ENCODE results near the gene OSBPL10. TPM values are rescaled to one million over a fixed set of nuclear protein-coding genes. Genes with fewer than 3 reads are reported as not detected.

Gene OSBPL10
- total and polyA plus RNA-seq, 2 of the 8 experiments (the other 6 are each of a cell fraction or from before 2014, with no cell fraction given): 26.2 to 86.7 TPM

- Histone ChIP-seq H2AK5ac (ENCODE audit: low read depth, low read length) (no peak overlapping the region), H4K8ac (ENCODE audit: extremely low read depth, insufficient read depth, low read length) (no peak overlapping the region), H3K27me3 (replicated peaks in 1 of 4; ENCODE audit: control insufficient read depth in 3 of 4, extremely low read depth in 1 of 4, insufficient read depth in 3 of 4, low read length in 3 of 4) (no peaks in the 10 kb centered on the region), H3K18ac (ENCODE audit: extremely low read depth, low read length) (no peak overlapping the region), H4K20me1 (replicated peaks in 1 of 2; ENCODE audit: control insufficient read depth in 1 of 2, insufficient read depth in 2 of 2, low read length in 2 of 2) (peaks cover 0 to 4% of the 10 kb centered on the region in 2 experiments), H3K23me2 (ENCODE audit: low read depth, low read length) (no peaks in the 10 kb centered on the region), H3K79me2 (ENCODE audit: control insufficient read depth in 1 of 2, insufficient read depth in 2 of 2, low read length in 2 of 2) (peaks cover 23 to 88% of the 10 kb centered on the region in 2 experiments), H3K4me1 (replicated peaks in 1 of 4; ENCODE audit: control insufficient read depth in 3 of 4, insufficient read depth in 4 of 4, low read length in 3 of 4) (peaks cover 2 to 27% (median 15%) of the 10 kb centered on the region in 4 experiments), H4K5ac (ENCODE audit: insufficient read length, low read depth, low read length) (no peak overlapping the region), H3K9me3 (ENCODE audit: insufficient read depth in 2 of 2, low read depth in 1 of 2, low read length in 1 of 2) (0 out of 4 replicates have a peak, but pooled peaks cover 2 to 6% of the 10 kb centered on the region in 2 experiments), H2BK12ac (ENCODE audit: low read depth, low read length) (no peak overlapping the region), H2BK15ac (ENCODE audit: low read length) (0 out of 2 replicates have a peak overlapping the region, but pooled peaks have one; percentile 12), H3K9ac (replicated peaks in 1 of 4; ENCODE audit: extremely low read depth in 1 of 4, low read depth in 3 of 4, low read length in 3 of 4) (no peak overlapping the region), H3K23ac (ENCODE audit: insufficient read length) (no peak overlapping the region), H3K36me3 (ENCODE audit: control insufficient read depth in 2 of 4, insufficient read depth in 4 of 4, low read length in 3 of 4) (peaks cover 0 to 5% (median 0%) of the 10 kb centered on the region in 4 experiments; a peak in 1 of 8 replicates), H2BK20ac (ENCODE audit: low read length) (no peak overlapping the region), H3K4me2 (ENCODE audit: insufficient read depth in 1 of 2, low read depth in 2 of 2, low read length in 2 of 2) (no peak overlapping the region; a peak in 1 of 4 replicates), H3K56ac (replicated peaks; ENCODE audit: insufficient read length, low read depth, low read length) (no peak overlapping the region), H2BK5ac (ENCODE audit: low read depth, low read length) (no peak overlapping the region), H3K79me1 (ENCODE audit: low read depth, low read length) (peaks cover 11% of the 10 kb centered on the region), H2AFZ (ENCODE audit: low read length) (no peak overlapping the region), H3K4me3 (ENCODE audit: extremely low read depth in 1 of 4, insufficient read depth in 2 of 4, low read depth in 3 of 4, low read length in 4 of 4) (no peak overlapping the region), H4K91ac (replicated peaks; ENCODE audit: insufficient read length, low read length) (no peak overlapping the region), H3K4ac (replicated peaks; ENCODE audit: insufficient read length, low read depth, low read length) (no peak overlapping the region), H2BK120ac (replicated peaks; ENCODE audit: low read depth, low read length) (no peak overlapping the region), H3K27ac (ENCODE audit: low read depth, low read length) (no peak overlapping the region), H3K14ac (ENCODE audit: insufficient read length) (no peak overlapping the region)
- WGBS, 2 experiments (ENCODE audit: extremely low coverage in 1 of 2, insufficient coverage in 1 of 2, insufficient read length in 1 of 2, insufficient replicate concordance in 2 of 2, low coverage in 1 of 2, low lambda C conversion rate in 2 of 2, missing lambda C conversion rate in 1 of 2): 86% methylated on average over 3 of the region's 3 CpGs; no CpG with 5 or more reads in 1 of the 2 experiments
- FAIRE-seq (no peak), DNase-seq (ENCODE audit: low read depth in 1 of 2, low spot score in 2 of 2) (no peak)
- ChIA-PET POLR2A (ENCODE audit: partially characterized antibody) (interaction anchor here (1.1 kb wide), 1 partner anchor 10 kb away, joined by 3 read pairs; no protein-coding TSS in a partner anchor), CTCF (ENCODE audit: partially characterized antibody) (no interaction called here)
- TF ChIP-seq JUN (IDR thresholded peaks at IDR 0.05; ENCODE audit: low read depth, low read length) (no peak), SRF (IDR thresholded peaks at IDR 0.05; ENCODE audit: low read depth, low read length) (no peak), RXRA (IDR thresholded peaks at IDR 0.05; ENCODE audit: insufficient read depth, low read depth, low read length) (no peak), RBBP5 (IDR thresholded peaks at IDR 0.05; ENCODE audit: borderline replicate concordance, low read depth, low read length) (no peak), KDM4A (IDR thresholded peaks at IDR 0.05; ENCODE audit: low read depth, low read length, severe bottlenecking) (no peak), NANOG (IDR thresholded peaks at IDR 0.05; ENCODE audit: insufficient read depth, low read depth, low read length, poor library complexity, severe bottlenecking) (no peak), TCF12 (IDR thresholded peaks at IDR 0.05; ENCODE audit: low read depth, low read length) (no peak), FOSL1 (IDR thresholded peaks at IDR 0.05; ENCODE audit: insufficient read depth, low read depth, low read length) (no peak), RAD21 (IDR thresholded peaks at IDR 0.05 in 1 of 2, conservative IDR thresholded peaks at IDR 0.05 in 1 of 2; ENCODE audit: low read depth in 2 of 2, low read length in 2 of 2) (no peak), SP1 (IDR thresholded peaks at IDR 0.05; ENCODE audit: low read depth, low read length) (no peak), HDAC2 (IDR thresholded peaks at IDR 0.05; ENCODE audit: borderline replicate concordance in 1 of 2, low read depth in 2 of 2, low read length in 2 of 2) (no peak), POLR2AphosphoS5 (IDR thresholded peaks at IDR 0.05; ENCODE audit: low read depth, low read length) (no peak)
Observed at GRCh38 chr3:31945738-31946052, 35.4 kb downstream of the OSBPL10 start.
